ENCODE measurements around the gene SERPINA10.
"Not testable (repeated sequence)": the region's sequence is repeated elsewhere in the genome, so short reads cannot be mapped to it uniquely, and the experiment has no call there.

The SERPINA10 gene

GRCh38 chr14:94278731-94279130 lies 14.3 kb downstream of the SERPINA10 start:
- H3K9me3 ChIP-seq (ENCODE audit: control insufficient read depth, insufficient read depth, low read depth, low read length), result no peaks in the 10 kb centered on the region
- no peaks in the 10 kb centered on the region for H3K36me3 ChIP-seq (ENCODE audit: control insufficient read depth, insufficient read depth, low read length)
- no peaks in the 10 kb centered on the region for H3K4me1 ChIP-seq (ENCODE audit: control insufficient read depth, insufficient read depth, low read length)
- no peak overlapping the region for H3K27ac ChIP-seq (ENCODE audit: low read depth, low read length)
- H3K27me3 ChIP-seq (ENCODE audit: control insufficient read depth, insufficient read depth, low read length), result no peaks in the 10 kb centered on the region
- no peak overlapping the region for H3K4me3 ChIP-seq (ENCODE audit: low read depth, low read length)
- H3K9ac ChIP-seq (ENCODE audit: low read length), result no peak overlapping the region

- not testable (repeated sequence) for H3K36me3 ChIP-seq (ENCODE audit: control insufficient read depth, insufficient read depth, low read length); H3K4me1 ChIP-seq (ENCODE audit: control insufficient read depth, insufficient read depth, low read length); H3K9ac ChIP-seq (ENCODE audit: low read length); H3K27me3 ChIP-seq (ENCODE audit: control insufficient read depth, insufficient read depth, low read length); H3K4me3 ChIP-seq (ENCODE audit: low read depth, low read length); H3K27ac ChIP-seq (ENCODE audit: low read depth, low read length); H3K9me3 ChIP-seq (ENCODE audit: control insufficient read depth, insufficient read depth, low read depth, low read length)
Observed at GRCh38 chr14:94276898-94277561, 16.0 kb downstream of the SERPINA10 start.

DNA sequence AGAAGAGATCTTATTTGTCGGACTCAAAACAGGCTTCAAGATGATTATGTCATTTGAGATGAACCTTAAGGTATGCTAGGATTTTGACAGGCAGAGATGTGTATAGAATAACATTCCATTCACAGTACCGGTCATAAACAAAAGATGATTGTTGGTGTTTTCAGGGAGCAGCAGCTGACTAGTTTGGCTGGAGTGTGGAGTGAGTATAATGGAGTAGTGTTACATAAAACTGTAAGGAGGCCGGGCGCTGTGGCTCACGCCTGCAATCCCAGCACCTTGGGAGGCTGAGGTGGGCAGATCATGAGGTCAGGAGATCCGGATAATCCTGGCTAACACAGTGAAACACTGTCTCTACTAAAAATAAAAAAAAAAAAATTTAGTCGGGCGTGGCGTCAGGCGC lies 23.9 kb downstream of the SERPINA10 start:
- Histone ChIP-seq H3K27ac (ENCODE audit: low read depth, low read length) (no peak overlapping the region), H3K4me1 (ENCODE audit: control insufficient read depth, insufficient read depth, low read length) (no peaks in the 10 kb centered on the region), H3K27me3 (ENCODE audit: control insufficient read depth, insufficient read depth, low read length) (no peaks in the 10 kb centered on the region), H3K36me3 (ENCODE audit: control insufficient read depth, insufficient read depth, low read length) (no peaks in the 10 kb centered on the region), H3K9ac (ENCODE audit: low read length) (no peak overlapping the region), H3K4me3 (ENCODE audit: low read depth, low read length) (no peak overlapping the region), H3K9me3 (ENCODE audit: control insufficient read depth, insufficient read depth, low read depth, low read length) (no peaks in the 10 kb centered on the region)

DNA sequence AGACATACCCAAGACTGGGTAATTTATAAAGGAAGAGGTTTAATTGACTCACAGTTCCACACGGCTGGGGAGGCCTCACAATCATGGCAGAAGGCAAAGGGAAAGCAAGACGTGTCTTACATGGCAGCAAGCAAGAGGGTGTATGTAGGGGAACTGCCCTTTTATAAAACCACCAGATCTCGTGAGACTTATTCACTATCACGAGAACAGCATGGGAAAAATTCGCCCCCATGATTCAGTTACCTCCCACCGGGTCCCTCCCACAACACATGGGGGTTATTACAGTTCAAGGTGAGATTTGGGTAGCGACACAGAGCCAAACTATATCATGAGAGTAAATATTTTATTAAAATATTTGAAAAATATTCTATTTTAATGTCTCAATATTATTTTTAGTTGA lies 24.5 kb downstream of the SERPINA10 start:
- not testable (repeated sequence) for H3K4me1 ChIP-seq (ENCODE audit: control insufficient read depth, insufficient read depth, low read length); H3K4me3 ChIP-seq (ENCODE audit: low read depth, low read length); H3K27me3 ChIP-seq (ENCODE audit: control insufficient read depth, insufficient read depth, low read length)

DNA sequence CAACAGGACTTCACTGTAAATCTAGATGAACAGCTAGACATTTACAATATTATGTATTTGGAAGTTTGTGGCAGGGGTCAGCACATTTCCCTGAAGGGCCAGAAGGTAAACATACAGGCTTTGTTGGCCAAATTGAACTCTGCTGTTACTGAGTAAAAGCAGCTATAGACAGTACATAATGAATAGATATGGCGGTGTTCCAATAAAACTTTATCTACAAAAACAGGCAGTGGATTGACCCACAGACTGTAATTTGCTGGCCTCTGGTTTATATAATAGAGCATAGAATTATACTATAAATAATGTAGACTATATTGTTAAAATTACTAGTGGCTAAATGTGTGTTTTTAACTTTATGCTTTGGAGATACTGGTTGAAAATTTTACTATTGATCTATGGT lies 25.7 kb downstream of the SERPINA10 start:
- Histone ChIP-seq H3K9ac (ENCODE audit: low read length) (no peak overlapping the region), H3K4me3 (ENCODE audit: low read depth, low read length) (no peak overlapping the region), H3K27ac (ENCODE audit: low read depth, low read length) (no peak overlapping the region), H3K27me3 (ENCODE audit: control insufficient read depth, insufficient read depth, low read length) (no peaks in the 10 kb centered on the region), H3K36me3 (ENCODE audit: control insufficient read depth, insufficient read depth, low read length) (no peaks in the 10 kb centered on the region), H3K4me1 (ENCODE audit: control insufficient read depth, insufficient read depth, low read length) (no peaks in the 10 kb centered on the region), H3K9me3 (ENCODE audit: control insufficient read depth, insufficient read depth, low read depth, low read length) (0 out of 2 replicates have a peak, but pooled peaks cover 4% of the 10 kb centered on the region)

More for the DNA sequence above, 24.5 kb downstream of the SERPINA10 start:
- H3K9ac ChIP-seq (ENCODE audit: low read length); H3K27ac ChIP-seq (ENCODE audit: low read depth, low read length); H3K36me3 ChIP-seq (ENCODE audit: control insufficient read depth, insufficient read depth, low read length); H3K9me3 ChIP-seq (ENCODE audit: control insufficient read depth, insufficient read depth, low read depth, low read length): not testable (repeated sequence)

GRCh38 chr14:94264195-94264594 lies 28.9 kb downstream of the SERPINA10 start:
- H3K27ac ChIP-seq (ENCODE audit: low read depth, low read length); H3K4me1 ChIP-seq (ENCODE audit: control insufficient read depth, insufficient read depth, low read length); H3K9ac ChIP-seq (ENCODE audit: low read length); H3K4me3 ChIP-seq (ENCODE audit: low read depth, low read length); H3K9me3 ChIP-seq (ENCODE audit: control insufficient read depth, insufficient read depth, low read depth, low read length); H3K36me3 ChIP-seq (ENCODE audit: control insufficient read depth, insufficient read depth, low read length); H3K27me3 ChIP-seq (ENCODE audit: control insufficient read depth, insufficient read depth, low read length): not testable (repeated sequence)

DNA sequence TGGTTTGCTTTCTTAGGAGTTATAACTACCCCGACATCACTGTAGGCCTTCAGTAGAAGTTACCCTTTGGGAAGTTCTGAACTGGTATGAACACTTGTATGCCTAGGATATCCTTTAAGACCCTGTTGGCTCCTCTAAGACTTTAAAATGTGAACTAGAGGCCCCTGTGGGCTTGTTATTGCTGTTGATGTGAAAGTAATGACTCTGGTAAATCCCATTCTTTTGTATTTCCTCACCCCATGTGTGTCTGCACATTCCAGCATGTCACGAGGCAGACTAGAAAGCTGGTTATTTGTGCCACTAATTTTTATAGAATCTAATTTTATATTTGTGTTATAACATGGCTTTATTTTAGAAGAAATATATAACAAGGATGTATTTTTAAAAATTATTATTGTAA lies 48.9 kb downstream of the SERPINA10 start:
- no peak overlapping the region for H3K27ac ChIP-seq (ENCODE audit: low read depth, low read length)
- H3K9me3 ChIP-seq (ENCODE audit: control insufficient read depth, insufficient read depth, low read depth, low read length), result no peaks in the 10 kb centered on the region
- H3K4me1 ChIP-seq (ENCODE audit: control insufficient read depth, insufficient read depth, low read length), result no peaks in the 10 kb centered on the region
- no peaks in the 10 kb centered on the region for H3K27me3 ChIP-seq (ENCODE audit: control insufficient read depth, insufficient read depth, low read length)
- H3K36me3 ChIP-seq (ENCODE audit: control insufficient read depth, insufficient read depth, low read length), result peaks cover 16% of the 10 kb centered on the region
- no peak overlapping the region for H3K9ac ChIP-seq (ENCODE audit: low read length)
- H3K4me3 ChIP-seq (ENCODE audit: low read depth, low read length), result no peak overlapping the region

- H3K36me3 ChIP-seq (ENCODE audit: control insufficient read depth, insufficient read depth, low read length), result peaks cover 4% of the 10 kb centered on the region; the same call in 1 of the 2 replicates
- H3K9ac ChIP-seq (ENCODE audit: low read length), result no peak overlapping the region
- H3K4me1 ChIP-seq (ENCODE audit: control insufficient read depth, insufficient read depth, low read length), result no peaks in the 10 kb centered on the region
- H3K9me3 ChIP-seq (ENCODE audit: control insufficient read depth, insufficient read depth, low read depth, low read length), result no peaks in the 10 kb centered on the region
- no peaks in the 10 kb centered on the region for H3K27me3 ChIP-seq (ENCODE audit: control insufficient read depth, insufficient read depth, low read length)
- no peak overlapping the region for H3K27ac ChIP-seq (ENCODE audit: low read depth, low read length)
- no peak overlapping the region for H3K4me3 ChIP-seq (ENCODE audit: low read depth, low read length)
Observed at GRCh38 chr14:94239406-94239805, 53.7 kb downstream of the SERPINA10 start.

GRCh38 chr14:94237983-94238382 lies 55.1 kb downstream of the SERPINA10 start:
- Histone ChIP-seq H3K27ac (ENCODE audit: low read depth, low read length) (no peak overlapping the region), H3K4me3 (ENCODE audit: low read depth, low read length) (no peak overlapping the region), H3K9me3 (ENCODE audit: control insufficient read depth, insufficient read depth, low read depth, low read length) (no peaks in the 10 kb centered on the region), H3K9ac (ENCODE audit: low read length) (no peak overlapping the region), H3K27me3 (ENCODE audit: control insufficient read depth, insufficient read depth, low read length) (no peaks in the 10 kb centered on the region), H3K4me1 (ENCODE audit: control insufficient read depth, insufficient read depth, low read length) (no peaks in the 10 kb centered on the region), H3K36me3 (ENCODE audit: control insufficient read depth, insufficient read depth, low read length) (0 out of 2 replicates have a peak, but pooled peaks cover 4% of the 10 kb centered on the region)

GRCh38 chr14:94237046-94237445 lies 56.0 kb downstream of the SERPINA10 start:
- H3K27ac ChIP-seq (ENCODE audit: low read depth, low read length), result no peak overlapping the region
- H3K9ac ChIP-seq (ENCODE audit: low read length), result no peak overlapping the region
- no peaks in the 10 kb centered on the region for H3K9me3 ChIP-seq (ENCODE audit: control insufficient read depth, insufficient read depth, low read depth, low read length)
- H3K27me3 ChIP-seq (ENCODE audit: control insufficient read depth, insufficient read depth, low read length), result no peaks in the 10 kb centered on the region
- no peak overlapping the region for H3K4me3 ChIP-seq (ENCODE audit: low read depth, low read length)
- H3K36me3 ChIP-seq (ENCODE audit: control insufficient read depth, insufficient read depth, low read length), result 0 out of 2 replicates have a peak, but pooled peaks cover 4% of the 10 kb centered on the region
- no peaks in the 10 kb centered on the region for H3K4me1 ChIP-seq (ENCODE audit: control insufficient read depth, insufficient read depth, low read length)

Measured in HUES6 (cell line).